GM12872 (cell line): ENCODE results near the gene TBC1D22A.

Source experiments
- TF ChIP-seq, protein P1 (sequence below): IDR thresholded peaks from 3 replicates; pipeline ENCODE4 v1.5.1; 2011; ENCODE audit warnings: low read depth, mild to moderate bottlenecking, low read length, moderate library complexity; ENCODE audit not compliant: insufficient read depth

Gene TBC1D22A

DNA sequence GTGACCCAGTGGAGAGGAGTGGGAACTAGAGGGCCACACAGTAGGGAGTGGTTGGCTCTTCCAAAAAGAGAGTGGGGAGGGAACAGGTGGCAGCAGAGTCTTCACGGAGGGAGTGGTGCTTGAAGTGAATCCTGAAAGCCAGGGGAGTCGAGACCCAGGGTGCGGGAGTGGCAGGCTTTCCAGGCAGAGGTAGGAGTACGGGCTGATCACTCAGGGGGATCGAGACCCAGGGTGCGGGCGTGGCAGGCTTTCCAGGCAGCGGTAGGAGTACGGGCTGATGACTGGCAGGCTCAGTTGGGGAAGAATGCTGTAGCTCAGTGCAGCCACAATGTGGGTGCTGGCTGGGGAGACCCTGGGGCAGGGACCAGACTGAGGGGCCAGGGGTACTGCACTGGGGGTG is 148.2 kb downstream of the TBC1D22A start:
- TF ChIP-seq, protein P1, sequence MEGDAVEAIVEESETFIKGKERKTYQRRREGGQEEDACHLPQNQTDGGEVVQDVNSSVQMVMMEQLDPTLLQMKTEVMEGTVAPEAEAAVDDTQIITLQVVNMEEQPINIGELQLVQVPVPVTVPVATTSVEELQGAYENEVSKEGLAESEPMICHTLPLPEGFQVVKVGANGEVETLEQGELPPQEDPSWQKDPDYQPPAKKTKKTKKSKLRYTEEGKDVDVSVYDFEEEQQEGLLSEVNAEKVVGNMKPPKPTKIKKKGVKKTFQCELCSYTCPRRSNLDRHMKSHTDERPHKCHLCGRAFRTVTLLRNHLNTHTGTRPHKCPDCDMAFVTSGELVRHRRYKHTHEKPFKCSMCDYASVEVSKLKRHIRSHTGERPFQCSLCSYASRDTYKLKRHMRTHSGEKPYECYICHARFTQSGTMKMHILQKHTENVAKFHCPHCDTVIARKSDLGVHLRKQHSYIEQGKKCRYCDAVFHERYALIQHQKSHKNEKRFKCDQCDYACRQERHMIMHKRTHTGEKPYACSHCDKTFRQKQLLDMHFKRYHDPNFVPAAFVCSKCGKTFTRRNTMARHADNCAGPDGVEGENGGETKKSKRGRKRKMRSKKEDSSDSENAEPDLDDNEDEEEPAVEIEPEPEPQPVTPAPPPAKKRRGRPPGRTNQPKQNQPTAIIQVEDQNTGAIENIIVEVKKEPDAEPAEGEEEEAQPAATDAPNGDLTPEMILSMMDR: no peak

DNA sequence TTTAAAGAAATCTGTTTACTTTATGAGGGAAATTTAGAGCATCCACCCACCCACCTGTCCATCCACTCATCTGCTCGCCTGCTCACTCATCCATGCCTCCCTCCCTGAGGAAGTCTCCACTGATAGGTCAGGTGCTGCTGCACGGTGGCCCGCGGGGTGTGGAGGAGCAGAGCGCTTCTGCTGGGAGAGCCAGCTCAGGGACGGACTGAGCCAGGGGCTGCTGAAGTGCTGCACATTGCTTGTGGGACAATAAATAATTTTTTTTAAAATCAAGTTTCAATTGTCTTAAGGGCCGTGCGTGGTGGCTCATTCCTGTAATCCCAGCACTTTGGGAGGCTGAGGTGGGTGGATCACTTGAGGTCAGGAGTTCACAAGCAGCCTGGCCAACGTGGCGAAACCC is 148.9 kb downstream of the TBC1D22A start:
- TF ChIP-seq, protein P1: no peak

DNA sequence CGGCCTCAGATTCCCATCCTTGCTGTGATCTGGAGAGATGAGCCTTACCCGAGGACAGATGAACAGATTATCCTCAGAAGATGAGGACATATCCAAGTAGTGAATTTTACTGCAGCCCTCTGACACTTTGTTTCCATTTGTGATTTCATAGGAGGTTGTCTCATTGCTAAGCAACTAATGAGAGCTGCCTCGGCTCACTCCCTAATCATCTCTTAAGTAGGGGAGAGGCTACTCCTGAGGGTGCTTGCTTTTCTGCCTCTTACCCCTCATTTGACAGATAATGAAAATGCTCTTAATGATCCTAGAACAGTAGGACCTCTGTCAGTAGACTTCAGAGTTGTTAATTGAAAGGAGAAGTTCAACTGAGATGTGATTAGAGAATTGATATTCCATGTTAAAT is 150.9 kb downstream of the TBC1D22A start:
- TF ChIP-seq, protein P1: no peak

DNA sequence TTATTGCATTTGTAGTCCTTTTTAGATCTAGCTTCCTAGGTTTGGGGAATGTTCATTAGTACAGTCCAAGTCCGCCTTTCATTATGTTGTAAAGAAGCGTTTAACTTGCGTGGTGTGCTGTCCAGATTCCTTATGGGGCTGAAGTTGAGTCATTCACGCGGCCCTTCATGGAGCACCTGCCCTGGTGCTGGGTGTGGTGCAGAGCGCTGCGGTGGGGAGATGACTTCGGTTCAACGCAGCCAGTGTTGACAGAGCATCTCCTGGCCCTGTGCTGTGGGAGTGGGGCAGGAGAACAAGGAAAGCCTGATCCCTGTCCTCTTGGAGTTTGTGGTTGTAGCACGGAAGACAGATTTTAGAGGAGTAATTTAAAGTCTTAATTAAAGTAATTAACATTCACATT is 152.0 kb downstream of the TBC1D22A start:
- TF ChIP-seq, protein P1: no peak

DNA sequence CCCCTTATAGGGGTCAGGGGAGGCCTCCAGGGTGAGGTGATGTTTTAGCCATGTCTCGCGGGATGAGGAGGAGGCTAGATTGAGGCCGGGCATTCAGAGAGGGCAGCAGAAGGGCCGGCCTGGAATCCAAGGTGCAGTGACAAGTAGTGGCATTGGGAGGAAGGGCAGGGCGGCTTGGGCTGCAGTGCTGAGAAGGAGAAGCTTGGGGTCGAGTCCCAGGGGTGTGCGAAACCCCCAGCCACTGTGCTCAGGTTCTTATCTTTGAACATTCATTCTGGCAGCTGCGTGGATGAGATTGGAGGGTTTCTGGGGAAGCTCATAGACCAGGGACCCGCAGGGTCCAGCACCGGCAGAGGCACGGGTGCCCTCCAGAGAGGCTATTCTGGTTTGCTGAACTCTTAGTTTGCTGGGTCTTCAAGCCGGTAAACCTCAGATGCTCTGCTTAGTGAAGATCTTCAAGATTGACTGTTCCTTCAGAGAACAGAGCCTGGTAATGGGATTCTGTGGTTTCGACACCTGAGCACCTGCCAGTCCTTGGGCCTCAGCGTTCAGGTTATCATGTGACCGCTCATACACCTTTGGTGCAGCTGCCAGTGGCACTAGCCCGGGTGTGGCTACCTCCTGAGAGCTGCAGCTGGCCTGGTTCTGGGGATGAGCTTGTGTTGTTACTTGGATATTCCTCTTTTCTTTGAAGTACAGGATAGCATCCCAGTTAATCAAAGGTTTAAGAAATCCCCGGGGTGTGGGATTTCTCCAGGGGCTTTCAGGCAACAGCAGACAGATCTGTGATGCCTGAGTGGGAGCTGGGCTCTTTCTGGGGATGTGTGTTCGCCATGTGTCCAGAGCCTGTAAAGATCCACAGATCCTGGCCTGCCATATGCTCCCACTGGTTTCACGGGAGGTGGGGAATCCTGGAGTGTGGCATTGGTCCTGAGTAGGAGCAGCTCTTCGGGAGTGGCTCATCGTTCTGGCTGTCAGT is 152.8 kb downstream of the TBC1D22A start:
- TF ChIP-seq, protein P1: no peak

DNA sequence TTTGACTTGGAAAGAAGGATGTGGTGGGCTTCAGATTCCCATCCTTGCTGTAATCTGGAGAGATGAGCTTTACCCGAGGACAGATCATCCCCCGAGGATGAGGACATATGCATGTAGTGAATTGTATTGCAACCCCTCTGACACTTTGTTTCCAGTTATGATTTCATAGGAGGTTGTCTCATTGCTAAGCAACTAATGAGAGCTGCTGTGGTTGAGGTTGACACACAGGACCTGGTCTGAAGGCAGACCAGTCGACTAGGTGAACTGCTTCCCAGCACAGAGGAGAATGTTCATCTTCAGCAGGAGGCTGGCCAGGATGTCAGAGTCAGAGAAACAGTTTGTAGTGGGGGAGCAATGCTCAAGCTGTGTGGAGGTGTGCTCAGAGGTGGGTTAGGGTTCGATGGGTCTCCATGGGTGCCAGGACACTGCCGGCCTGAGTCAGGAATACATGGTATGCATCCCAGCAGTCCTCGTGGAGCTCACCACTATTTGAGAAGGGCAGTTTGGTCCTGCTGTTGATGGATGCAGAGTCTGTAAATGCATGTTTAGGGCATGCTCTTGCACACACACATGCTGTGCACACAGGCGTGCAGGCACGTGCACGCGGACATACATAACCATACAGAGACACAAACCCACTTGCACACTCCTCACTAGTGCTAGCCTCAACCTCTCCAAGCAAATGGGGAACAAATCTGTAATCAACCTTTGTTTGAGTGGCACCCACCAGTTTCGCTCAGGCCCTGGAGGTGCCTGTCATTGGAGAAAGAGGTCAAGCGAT is 153.7 kb downstream of the TBC1D22A start:
- TF ChIP-seq, protein P1: no peak

DNA sequence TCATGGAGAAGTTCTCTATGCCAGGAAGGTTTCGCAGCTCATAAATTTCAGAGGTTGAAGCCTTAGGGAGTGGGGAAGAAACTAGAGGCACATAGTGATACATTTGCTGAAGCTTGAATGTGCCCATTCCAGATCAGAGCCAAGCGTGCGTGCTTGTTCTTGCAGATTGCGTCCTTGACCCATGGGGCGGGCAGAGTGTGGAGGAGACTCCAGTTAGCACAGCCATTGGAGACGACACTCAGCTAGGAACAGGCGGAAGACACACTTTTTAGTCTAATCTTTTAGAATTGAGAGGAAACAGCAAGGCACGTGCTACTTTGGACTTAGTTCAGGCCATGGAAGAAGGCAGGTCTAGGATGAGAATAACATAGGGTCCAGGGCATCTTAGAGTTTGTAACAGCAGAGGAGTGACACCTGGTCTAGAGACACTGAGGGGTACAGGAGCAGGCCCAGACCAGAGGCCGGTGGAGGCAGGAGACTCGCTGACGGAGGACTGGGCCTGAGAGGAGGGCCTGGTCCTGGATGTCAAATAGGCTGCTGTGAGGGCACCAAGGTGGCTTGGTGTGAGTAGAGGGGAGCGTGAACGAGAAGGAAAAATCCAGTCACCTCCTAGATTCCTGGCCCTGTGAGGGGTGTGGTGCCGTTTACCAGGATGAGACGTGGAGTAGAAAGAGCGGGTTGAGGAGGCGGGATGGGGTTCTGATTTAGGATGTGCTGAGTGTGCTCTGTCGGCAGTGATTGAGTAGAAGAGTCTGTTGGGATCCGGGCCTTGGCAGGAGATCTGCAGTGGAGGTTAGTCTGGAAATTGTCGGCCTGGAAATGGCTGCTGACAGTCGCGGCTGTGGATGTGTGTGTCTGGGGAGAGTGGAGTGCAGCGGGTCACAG is 154.7 kb downstream of the TBC1D22A start:
- TF ChIP-seq, protein P1: no peak
